CD4-positive, alpha-beta T cell treated with Interleukin-6 for 4 hours (primary cell): ENCODE measurements around the gene TCEA2.

Source experiments
- DNase-seq: peaks from one replicate; pipeline ENCODE4 v3.0.0-alpha.2; 2020; ENCODE audit warnings: mixed read lengths

The TCEA2 gene

GRCh38 chr20:64062596-64063388 is at the start of gene TCEA2:
Gene TCEA2, plus strand, starts transcription at chr20:64063198. Its CDS starts 115 bp downstream, at chr20:64063313.
- peak; percentile 97 for DNase-seq

GRCh38 chr20:64015635-64016034 is 47.4 kb upstream of the TCEA2 start:
- no peak for DNase-seq

GRCh38 chr20:64021124-64021975 is 41.6 kb upstream of the TCEA2 start:
- no peak for DNase-seq

- no peak for DNase-seq
Observed at GRCh38 chr20:64022671-64023360, 40.2 kb upstream of the TCEA2 start.

- DNase-seq, result no peak
Observed at GRCh38 chr20:64023361-64024140, 39.4 kb upstream of the TCEA2 start.

- DNase-seq, result no peak
Observed at GRCh38 chr20:64024141-64024990, 38.6 kb upstream of the TCEA2 start.

GRCh38 chr20:64025101-64025825 is 37.7 kb upstream of the TCEA2 start:
- no peak for DNase-seq

GRCh38 chr20:64025826-64026412 is 37.1 kb upstream of the TCEA2 start:
- no peak for DNase-seq

GRCh38 chr20:64027981-64028685 is 34.9 kb upstream of the TCEA2 start:
- DNase-seq, result no peak

- DNase-seq, result no peak
Observed at GRCh38 chr20:64029293-64030117, 33.5 kb upstream of the TCEA2 start.

- DNase-seq, result no peak
Observed at GRCh38 chr20:64030371-64031134, 32.4 kb upstream of the TCEA2 start.

GRCh38 chr20:64031822-64032314 is 31.1 kb upstream of the TCEA2 start:
- DNase-seq, result no peak

- no peak for DNase-seq
Observed at GRCh38 chr20:64032706-64033624, 30.0 kb upstream of the TCEA2 start.

GRCh38 chr20:64033981-64034493 is 29.0 kb upstream of the TCEA2 start:
- DNase-seq, result no peak

GRCh38 chr20:64035066-64035932 is 27.7 kb upstream of the TCEA2 start:
- DNase-seq, result no peak
